ENCODE data around the gene DUSP1.

GRCh38 chr5:172718527-172719114 lies 52.4 kb downstream of the DUSP1 start:
- no peak for TF ChIP-seq CTCF (conservative IDR thresholded peaks at IDR 0.05; ENCODE audit: low read depth, low read length)
- TF ChIP-seq MXI1 (IDR thresholded peaks at IDR 0.05; ENCODE audit: borderline replicate concordance, low read depth, low read length) = no peak
- no peak for TF ChIP-seq POLR2A (IDR thresholded peaks at IDR 0.05; ENCODE audit: low read depth, low read length)
- TF ChIP-seq RCOR1 (IDR thresholded peaks at IDR 0.05; ENCODE audit: insufficient replicate concordance, low read length) = no peak
- TF ChIP-seq MAZ (IDR thresholded peaks at IDR 0.05; ENCODE audit: borderline replicate concordance, low read depth, low read length) = no peak
- no peak for TF ChIP-seq MAFK (IDR thresholded peaks at IDR 0.05; ENCODE audit: low read depth, low read length)
- TF ChIP-seq, protein P1, sequence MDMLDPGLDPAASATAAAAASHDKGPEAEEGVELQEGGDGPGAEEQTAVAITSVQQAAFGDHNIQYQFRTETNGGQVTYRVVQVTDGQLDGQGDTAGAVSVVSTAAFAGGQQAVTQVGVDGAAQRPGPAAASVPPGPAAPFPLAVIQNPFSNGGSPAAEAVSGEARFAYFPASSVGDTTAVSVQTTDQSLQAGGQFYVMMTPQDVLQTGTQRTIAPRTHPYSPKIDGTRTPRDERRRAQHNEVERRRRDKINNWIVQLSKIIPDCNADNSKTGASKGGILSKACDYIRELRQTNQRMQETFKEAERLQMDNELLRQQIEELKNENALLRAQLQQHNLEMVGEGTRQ (IDR thresholded peaks at IDR 0.05; ENCODE audit: low read depth, low read length) = no peak
- TF ChIP-seq RAD21 (IDR thresholded peaks at IDR 0.05; ENCODE audit: low read length) = no peak
- TF ChIP-seq SMC3 (IDR thresholded peaks at IDR 0.05; ENCODE audit: low read depth, low read length) = no peak
- no peak for TF ChIP-seq CHD1 (IDR thresholded peaks at IDR 0.05; ENCODE audit: low read depth, low read length)
- TF ChIP-seq CEBPB (IDR thresholded peaks at IDR 0.05; ENCODE audit: low read depth, low read length) = no peak
- no peak for TF ChIP-seq BHLHE40 (IDR thresholded peaks at IDR 0.05; ENCODE audit: low read depth, low read length)
- TF ChIP-seq RFX5 (IDR thresholded peaks at IDR 0.05; ENCODE audit: low read depth, low read length) = no peak
